Memory B cell (primary cell): Measurements from ENCODE around the gene CENATAC.

Experiments
- ATAC-seq: fragments of 150-1000 bp; cut with Tn5 transposase; 2 replicates; pipeline ENCODE4 v1.10.0; 2021; ENCODE audit warnings: low read depth, mild to moderate bottlenecking, moderate library complexity
- DNase-seq, 2 donors: peaks; one replicate each; pipeline ENCODE4 v3.0.0; 2022; ENCODE audit warnings: low spot score in 2 of 2
- H3K27ac Mint-ChIP-seq: one replicate; pipeline ENCODE4 v1.8.0; 2022; ENCODE audit warnings: mild to moderate bottlenecking, moderate library complexity, mixed read lengths
- H3K27me3 Mint-ChIP-seq: one replicate; pipeline ENCODE4 v1.8.0; 2022; ENCODE audit warnings: mixed read lengths
- H3K36me3 Mint-ChIP-seq: one replicate; pipeline ENCODE4 v1.8.0; 2022; ENCODE audit warnings: mild to moderate bottlenecking, mixed read lengths
- H3K4me1 Mint-ChIP-seq: one replicate; pipeline ENCODE4 v1.8.0; 2022; ENCODE audit warnings: mixed read lengths
- H3K4me3 Mint-ChIP-seq: one replicate; pipeline ENCODE4 v1.8.0; 2022; ENCODE audit warnings: mild to moderate bottlenecking, moderate library complexity, mixed read lengths
- H3K9me3 Mint-ChIP-seq: one replicate; pipeline ENCODE4 v1.8.0; 2022; ENCODE audit warnings: mixed read lengths

Gene CENATAC

GRCh38 chr11:119041821-119042514, 44.0 kb downstream of the CENATAC start:
- Mint-ChIP-seq H3K4me1 (peaks cover 3% of the 10 kb centered on the region), H3K27me3 (no peaks in the 10 kb centered on the region)

DNA sequence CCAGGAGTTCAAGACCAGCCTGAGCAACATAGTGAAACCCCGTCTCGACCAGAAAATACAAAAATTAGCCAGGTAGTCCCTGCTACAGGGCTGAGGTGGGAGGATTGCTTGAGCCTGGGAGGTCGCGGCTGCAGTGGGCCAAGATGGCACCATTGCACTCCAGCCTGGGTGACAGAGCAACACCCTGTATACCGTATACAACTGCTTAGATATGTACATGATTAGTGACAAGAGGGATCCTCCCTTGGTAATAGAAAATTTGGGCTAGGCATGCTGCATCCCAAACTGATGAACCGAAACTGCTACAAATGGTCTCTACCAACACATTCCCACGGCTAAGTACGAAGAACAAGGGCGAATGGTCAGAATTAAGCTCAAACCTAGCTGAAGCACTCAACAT, 45.0 kb downstream of the CENATAC start:
- no peak overlapping the region for H3K4me3 Mint-ChIP-seq
- H3K4me1 Mint-ChIP-seq = peaks cover 3% of the 10 kb centered on the region
- H3K27me3 Mint-ChIP-seq = no peaks in the 10 kb centered on the region
- peaks cover 13% of the 10 kb centered on the region for H3K36me3 Mint-ChIP-seq
- no peak overlapping the region for H3K27ac Mint-ChIP-seq
- no peak for ATAC-seq
- no peaks in the 10 kb centered on the region for H3K9me3 Mint-ChIP-seq
- DNase-seq = no peak

More at GRCh38 chr11:119041821-119042514, 44.0 kb downstream of the CENATAC start:
- Mint-ChIP-seq H3K4me3 (no peak overlapping the region), H3K9me3 (no peaks in the 10 kb centered on the region), H3K27ac (no peak overlapping the region), H3K36me3 (peaks cover 8% of the 10 kb centered on the region)
- DNase-seq (no peak), ATAC-seq (no peak)

- Mint-ChIP-seq H3K27me3 (no peaks in the 10 kb centered on the region), H3K36me3 (peaks cover 26% of the 10 kb centered on the region), H3K4me3 (no peak overlapping the region), H3K9me3 (no peaks in the 10 kb centered on the region), H3K4me1 (no peaks in the 10 kb centered on the region), H3K27ac (no peak overlapping the region)
- ATAC-seq (no peak), DNase-seq (no peak)
These were observed 46.8 kb downstream of the CENATAC start for GRCh38 chr11:119044708-119045107.

DNA sequence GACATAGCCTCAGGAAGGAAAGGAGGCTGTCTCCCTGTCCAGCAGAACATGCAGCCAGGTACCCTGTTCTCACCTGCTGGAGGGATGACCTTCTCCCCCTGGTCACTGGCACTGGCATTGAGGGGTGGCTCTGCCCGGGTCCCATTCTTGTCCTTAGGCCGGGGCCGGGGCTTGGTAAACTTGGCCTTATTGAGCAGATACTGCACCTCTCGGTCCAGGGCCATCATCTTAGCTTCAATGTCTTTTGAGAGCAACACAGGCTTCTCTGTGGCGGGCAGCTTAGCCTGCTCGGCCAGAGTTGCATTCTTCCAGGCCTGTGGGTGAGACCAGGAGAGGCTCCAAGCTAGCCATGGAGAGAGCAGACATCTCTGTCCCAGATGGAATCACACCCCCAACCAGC, 48.6 kb downstream of the CENATAC start:
- no peak for DNase-seq
- peaks cover 33% of the 10 kb centered on the region for H3K36me3 Mint-ChIP-seq
- H3K9me3 Mint-ChIP-seq = no peaks in the 10 kb centered on the region
- peaks cover 3% of the 10 kb centered on the region for H3K4me1 Mint-ChIP-seq
- no peak overlapping the region for H3K27ac Mint-ChIP-seq
- no peak overlapping the region for H3K4me3 Mint-ChIP-seq
- H3K27me3 Mint-ChIP-seq = no peaks in the 10 kb centered on the region
- ATAC-seq = no peak

GRCh38 chr11:119047205-119047604, 49.3 kb downstream of the CENATAC start:
- H3K27ac Mint-ChIP-seq = no peak overlapping the region
- peaks cover 33% of the 10 kb centered on the region for H3K36me3 Mint-ChIP-seq
- H3K9me3 Mint-ChIP-seq = no peaks in the 10 kb centered on the region
- no peak overlapping the region for H3K4me3 Mint-ChIP-seq
- H3K4me1 Mint-ChIP-seq = peaks cover 7% of the 10 kb centered on the region
- ATAC-seq = no peak
- H3K27me3 Mint-ChIP-seq = no peaks in the 10 kb centered on the region
- DNase-seq = no peak

GRCh38 chr11:119048644-119049043, 50.7 kb downstream of the CENATAC start:
- Mint-ChIP-seq H3K27me3 (no peaks in the 10 kb centered on the region), H3K27ac (no peak overlapping the region), H3K4me1 (peaks cover 12% of the 10 kb centered on the region), H3K9me3 (no peaks in the 10 kb centered on the region), H3K36me3 (peaks cover 43% of the 10 kb centered on the region), H3K4me3 (no peak overlapping the region)
- no peak for DNase-seq
- ATAC-seq = no peak

- Mint-ChIP-seq H3K27ac (no peak overlapping the region), H3K9me3 (no peaks in the 10 kb centered on the region), H3K4me1 (peaks cover 12% of the 10 kb centered on the region), H3K4me3 (no peak overlapping the region), H3K27me3 (no peaks in the 10 kb centered on the region), H3K36me3 (peaks cover 43% of the 10 kb centered on the region)
- no peak for DNase-seq
- ATAC-seq = no peak
These were observed 51.1 kb downstream of the CENATAC start for GRCh38 chr11:119049081-119049480.

- no peak overlapping the region for H3K4me3 Mint-ChIP-seq
- DNase-seq (peak in 1 of 2 donors; percentile 46), ATAC-seq (peak; percentile 77)
- peaks cover 38% of the 10 kb centered on the region for H3K36me3 Mint-ChIP-seq
- H3K4me1 Mint-ChIP-seq = peaks cover 23% of the 10 kb centered on the region
- no peaks in the 10 kb centered on the region for H3K27me3 Mint-ChIP-seq
- peak overlapping the region; percentile 3 for H3K27ac Mint-ChIP-seq
- no peaks in the 10 kb centered on the region for H3K9me3 Mint-ChIP-seq
These were observed 53.7 kb downstream of the CENATAC start for GRCh38 chr11:119051440-119052162.

GRCh38 chr11:119052163-119052814, 54.4 kb downstream of the CENATAC start:
- Mint-ChIP-seq H3K27ac (peak overlapping the region; percentile 3), H3K36me3 (peaks cover 35% of the 10 kb centered on the region), H3K4me3 (no peak overlapping the region), H3K9me3 (no peaks in the 10 kb centered on the region), H3K27me3 (no peaks in the 10 kb centered on the region), H3K4me1 (peaks cover 23% of the 10 kb centered on the region)
- ATAC-seq (no peak), DNase-seq (no peak)

DNA sequence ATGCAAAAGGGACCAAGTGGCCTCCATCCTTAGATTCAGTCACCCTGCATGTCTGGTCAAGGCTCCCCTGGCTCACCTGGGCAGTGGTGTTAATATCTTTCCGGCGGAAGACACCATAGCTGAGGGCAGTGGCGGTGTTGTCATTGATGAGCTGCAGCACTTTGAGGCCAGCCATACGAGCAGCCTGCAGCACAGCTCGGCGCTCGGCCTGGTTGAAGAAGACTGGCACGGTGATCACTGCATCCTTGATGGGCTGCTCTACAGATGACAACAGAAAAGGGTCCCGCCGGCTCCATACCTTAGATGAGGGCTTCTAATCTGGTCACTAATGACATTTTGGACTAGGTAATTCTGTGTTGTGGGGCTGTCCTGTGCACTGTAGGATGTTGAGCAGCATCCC, 56.5 kb downstream of the CENATAC start:
- Mint-ChIP-seq H3K27ac (no peak overlapping the region), H3K36me3 (peaks cover 23% of the 10 kb centered on the region), H3K4me1 (peaks cover 28% of the 10 kb centered on the region)

GRCh38 chr11:119055901-119056300, 58.0 kb downstream of the CENATAC start:
- ATAC-seq (no peak), DNase-seq (no peak)
- Mint-ChIP-seq H3K27me3 (no peaks in the 10 kb centered on the region), H3K4me3 (peak overlapping the region; percentile 93), H3K27ac (peak overlapping the region; percentile 95), H3K36me3 (peaks cover 17% of the 10 kb centered on the region), H3K4me1 (peaks cover 28% of the 10 kb centered on the region), H3K9me3 (no peaks in the 10 kb centered on the region)

More for the DNA sequence above, 56.5 kb downstream of the CENATAC start:
- ATAC-seq (no peak), DNase-seq (no peak)
- Mint-ChIP-seq H3K4me3 (no peak overlapping the region), H3K9me3 (no peaks in the 10 kb centered on the region), H3K27me3 (no peaks in the 10 kb centered on the region)

DNA sequence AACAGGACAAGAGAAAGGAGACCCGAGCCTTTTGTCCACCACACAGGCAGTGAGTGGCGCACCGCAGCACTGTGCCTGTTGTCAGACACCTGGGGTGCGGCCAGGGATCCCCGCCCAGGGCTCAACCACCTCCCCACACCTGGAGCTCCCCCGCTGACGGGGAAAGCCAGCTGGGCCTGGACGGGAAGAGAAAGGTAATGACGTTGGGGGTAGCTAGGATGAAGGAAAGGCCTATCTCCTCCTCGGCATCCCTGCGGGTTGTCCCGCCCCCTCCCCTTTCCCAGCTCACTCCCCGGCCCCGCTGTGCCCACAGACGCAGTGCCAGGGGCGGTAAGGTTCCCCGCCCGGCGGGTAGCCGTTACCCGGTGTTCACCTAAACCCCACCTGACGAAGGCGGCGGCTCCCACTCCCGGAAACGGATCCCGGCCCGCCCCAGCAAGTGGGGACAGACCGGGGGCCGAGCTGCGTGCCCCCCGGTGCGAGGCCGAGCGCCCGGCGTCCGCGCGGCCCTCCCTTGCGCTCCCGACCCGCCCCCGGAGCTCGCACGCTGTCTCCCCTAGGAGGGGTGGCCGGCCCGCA, 58.6 kb downstream of the CENATAC start:
- peak; percentile 27 for ATAC-seq
- Mint-ChIP-seq H3K27ac (peak overlapping the region; percentile 95), H3K4me1 (peaks cover 25% of the 10 kb centered on the region), H3K4me3 (peak overlapping the region; percentile 93), H3K9me3 (no peaks in the 10 kb centered on the region), H3K36me3 (peaks cover 12% of the 10 kb centered on the region), H3K27me3 (no peaks in the 10 kb centered on the region)
- peak; percentile 41 to 53 for DNase-seq

DNA sequence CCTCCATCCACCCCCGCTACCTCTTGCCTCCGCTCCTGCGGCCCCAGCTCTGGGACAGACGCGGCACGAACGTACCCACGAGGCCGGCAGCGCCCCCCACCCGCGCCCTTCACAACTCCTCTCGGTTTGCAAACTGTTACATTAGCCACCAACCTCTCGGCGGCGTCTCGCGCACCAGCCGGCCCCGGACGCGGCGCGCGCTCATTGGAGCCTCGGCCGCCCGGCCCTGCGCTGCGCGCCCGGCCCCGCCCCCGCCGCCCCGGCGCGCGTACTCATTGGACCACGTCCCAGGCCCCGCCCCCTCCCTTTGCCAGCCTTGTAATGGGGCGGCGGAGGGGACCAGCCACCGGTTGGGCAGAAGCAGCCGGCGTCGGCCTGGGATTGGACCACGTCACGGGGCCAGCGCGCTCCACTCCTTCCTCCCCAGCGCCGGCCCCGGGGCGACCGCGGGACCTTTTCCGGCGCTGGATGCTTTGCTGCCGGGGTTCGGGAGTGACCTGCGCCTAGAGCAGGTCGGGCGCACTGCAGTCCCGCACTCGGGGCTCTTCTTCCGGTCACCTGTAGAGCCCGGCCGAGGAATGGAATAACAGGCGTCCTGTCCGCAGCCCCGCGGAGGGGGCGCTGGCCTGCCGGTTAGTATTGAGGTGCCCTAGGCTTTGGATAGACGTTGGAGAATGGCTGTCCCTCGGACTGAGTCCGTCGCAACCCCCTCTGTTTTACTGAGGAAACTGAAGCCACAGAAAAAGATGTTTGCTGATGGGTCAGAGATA, 59.2 kb downstream of the CENATAC start, which contains the start of gene HYOU1:
Gene HYOU1, minus strand, starts transcription at position 206 of the 770 bp plus-strand sequence. CDS start 1,045 bp downstream, outside the sequence.
- peak; percentile 94 to 96 for DNase-seq
- peak; percentile 90 for ATAC-seq
- Mint-ChIP-seq H3K4me1 (peaks cover 21% of the 10 kb centered on the region), H3K9me3 (no peaks in the 10 kb centered on the region), H3K27ac (peak within 1 kb of the TSS; percentile 95), H3K36me3 (peaks cover 12% of the 10 kb centered on the region), H3K4me3 (peak within 1 kb of the TSS; percentile 93), H3K27me3 (no peaks in the 10 kb centered on the region)
